H1 (cell line): ENCODE results near the gene DBP. TPM values are rescaled to one million over a fixed set of nuclear protein-coding genes. Genes with fewer than 3 reads are reported as not detected.

Source experiments
- CTCF ChIA-PET: fragments of 300-600 bp; sonication (Branson Sonifier 250); formaldehyde crosslinking; loops from one replicate; lab custom pipeline; 2021; ENCODE audit not compliant: partially characterized antibody; lab: Charles Lee
- POLR2A ChIA-PET: fragments of 300-600 bp; sonication (Branson Sonifier 250); formaldehyde crosslinking; loops from one replicate; lab custom pipeline; 2021; ENCODE audit warnings: inconsistent platforms; ENCODE audit not compliant: partially characterized antibody; lab: Charles Lee
- DNase-seq, 2 experiments: peaks; one replicate each; pipeline versions ENCODE4 v3.0.0 to v3.0.0-alpha.2; 2010 to 2022; ENCODE audit warnings: low spot score in 2 of 2, low read depth in 1 of 2, mixed read lengths in 1 of 2
- FAIRE-seq: peaks from 2 replicates; lab custom pipeline; 2011; peaks lifted over from hg19 to GRCh38; lab: Jason Lieb, UNC
- H2AFZ ChIP-seq: 2 replicates; pipeline ENCODE4 v1.8.1; 2012; ENCODE audit warnings: low read length, inconsistent platforms
- H2AK5ac ChIP-seq: 2 replicates; pipeline ENCODE4 v1.6.1; 2013; ENCODE audit warnings: low read depth, low read length
- H2BK120ac ChIP-seq: replicated peaks from 2 replicates; pipeline ENCODE3; 2013; ENCODE audit warnings: low read depth, low read length, inconsistent platforms
- H2BK12ac ChIP-seq: 2 replicates; pipeline ENCODE4 v1.6.1; 2013; ENCODE audit warnings: low read depth, low read length
- H2BK15ac ChIP-seq: 2 replicates; pipeline ENCODE4 v1.6.1; 2013; ENCODE audit warnings: low read length
- H2BK20ac ChIP-seq: 2 replicates; pipeline ENCODE4 v1.6.1; 2013; ENCODE audit warnings: low read length
- H2BK5ac ChIP-seq: 2 replicates; pipeline ENCODE4 v1.6.1; 2013; ENCODE audit warnings: low read depth, low read length
- H3K14ac ChIP-seq: 2 replicates; pipeline ENCODE4 v1.6.1; 2013; ENCODE audit warnings: inconsistent platforms; ENCODE audit not compliant: insufficient read length
- H3K18ac ChIP-seq: 2 replicates; pipeline ENCODE4 v1.6.1; 2013; ENCODE audit warnings: low read length; ENCODE audit errors: extremely low read depth
- H3K23ac ChIP-seq: 2 replicates; pipeline ENCODE4 v1.6.1; 2013; ENCODE audit warnings: inconsistent platforms; ENCODE audit not compliant: insufficient read length
- H3K23me2 ChIP-seq: 2 replicates; pipeline ENCODE4 v1.6.1; 2013; ENCODE audit warnings: low read depth, low read length
- H3K27ac ChIP-seq: 2 replicates; pipeline ENCODE4 v1.6.1; 2011; ENCODE audit warnings: low read depth, low read length, inconsistent platforms
- H3K27me3 ChIP-seq, 4 experiments: replicated peaks in 1 of 4; 1 replicate in 1 of 4; 2 replicates in 3 of 4; pipeline versions ENCODE4 v1.6.1 to v1.8.1; 2011 to 2013; ENCODE audit warnings: low read length in 3 of 4, mild to moderate bottlenecking in 3 of 4, inconsistent platforms in 2 of 4, mixed read lengths in 2 of 4, moderate library complexity in 1 of 4; ENCODE audit not compliant: control insufficient read depth in 3 of 4, insufficient read depth in 3 of 4; ENCODE audit errors: extremely low read depth in 1 of 4
- H3K36me3 ChIP-seq, 4 experiments: 2 replicates each; pipeline versions ENCODE4 v1.6.1 to v1.8.1; 2011 to 2013; ENCODE audit warnings: mild to moderate bottlenecking in 4 of 4, low read length in 3 of 4, moderate library complexity in 2 of 4, control low read depth in 1 of 4, inconsistent platforms in 1 of 4; ENCODE audit not compliant: insufficient read depth in 4 of 4, control insufficient read depth in 2 of 4
- H3K4ac ChIP-seq: replicated peaks from 2 replicates; pipeline ENCODE3; 2013; ENCODE audit warnings: low read length, low read depth, mixed read lengths, inconsistent platforms; ENCODE audit not compliant: insufficient read length
- H3K4me1 ChIP-seq, 4 experiments: replicated peaks in 1 of 4; 1 replicate in 1 of 4; 2 replicates in 3 of 4; pipeline versions ENCODE4 v1.6.1 to v1.8.1; 2011 to 2013; ENCODE audit warnings: low read length in 3 of 4, inconsistent platforms in 2 of 4, mixed read lengths in 1 of 4; ENCODE audit not compliant: insufficient read depth in 4 of 4, control insufficient read depth in 3 of 4
- H3K4me2 ChIP-seq, 2 experiments: 2 replicates each; pipeline versions ENCODE4 v1.6.1 to v1.8.1; 2011 to 2013; ENCODE audit warnings: low read depth in 2 of 2, low read length in 2 of 2, control low read depth in 1 of 2, inconsistent platforms in 1 of 2, mild to moderate bottlenecking in 1 of 2; ENCODE audit not compliant: insufficient read depth in 1 of 2
- H3K4me3 ChIP-seq, 4 experiments: fragments of 200-600, 300-600 bp in 1 of 4; sonication (generic), shearing (Covaris generic), sonication (Bioruptor Twin) in 1 of 4; 2 replicates each; pipeline versions ENCODE4 v1.5.1 to v1.8.1; 2011 to 2016; ENCODE audit warnings: low read length in 4 of 4, low read depth in 3 of 4, control low read depth in 2 of 4, inconsistent platforms in 2 of 4, mild to moderate bottlenecking in 2 of 4, mixed read lengths in 1 of 4, moderate library complexity in 1 of 4; ENCODE audit not compliant: insufficient read depth in 2 of 4; ENCODE audit errors: extremely low read depth in 1 of 4
- H3K56ac ChIP-seq: replicated peaks from 2 replicates; pipeline ENCODE3; 2013; ENCODE audit warnings: low read depth, mild to moderate bottlenecking, mixed read lengths, low read length, inconsistent platforms; ENCODE audit not compliant: insufficient read length
- H3K79me1 ChIP-seq: 2 replicates; pipeline ENCODE4 v1.6.1; 2013; ENCODE audit warnings: low read depth, low read length, control low read depth
- H3K79me2 ChIP-seq, 2 experiments: 2 replicates each; pipeline versions ENCODE4 v1.6.1 to v1.8.1; 2012 to 2013; ENCODE audit warnings: low read length in 2 of 2, mild to moderate bottlenecking in 2 of 2, inconsistent platforms in 1 of 2; ENCODE audit not compliant: insufficient read depth in 2 of 2, control insufficient read depth in 1 of 2
- H3K9ac ChIP-seq, 4 experiments: replicated peaks in 1 of 4; 1 replicate in 1 of 4; 2 replicates in 3 of 4; pipeline versions ENCODE4 v1.6.1 to v1.8.1; 2011 to 2013; ENCODE audit warnings: low read depth in 3 of 4, low read length in 3 of 4, control low read depth in 2 of 4, mild to moderate bottlenecking in 2 of 4, moderate library complexity in 2 of 4, inconsistent platforms in 1 of 4; ENCODE audit errors: extremely low read depth in 1 of 4
- H3K9me3 ChIP-seq, 2 experiments: 2 replicates each; pipeline versions ENCODE4 v1.6.1 to v1.8.1; 2012 to 2013; ENCODE audit warnings: mild to moderate bottlenecking in 2 of 2, moderate library complexity in 2 of 2, control low read depth in 1 of 2, inconsistent platforms in 1 of 2, low read depth in 1 of 2, low read length in 1 of 2, mixed read lengths in 1 of 2; ENCODE audit not compliant: insufficient read depth in 2 of 2
- H4K20me1 ChIP-seq, 2 experiments: replicated peaks in 1 of 2; 2 replicates each; pipeline versions ENCODE3 to v1.8.1; 2011 to 2013; ENCODE audit warnings: inconsistent platforms in 2 of 2, low read length in 2 of 2, mild to moderate bottlenecking in 1 of 2; ENCODE audit not compliant: insufficient read depth in 2 of 2, control insufficient read depth in 1 of 2
- H4K5ac ChIP-seq: 2 replicates; pipeline ENCODE4 v1.6.1; 2013; ENCODE audit warnings: low read length, low read depth, mixed read lengths, inconsistent platforms; ENCODE audit not compliant: insufficient read length
- H4K8ac ChIP-seq: 2 replicates; pipeline ENCODE4 v1.8.0; 2013; ENCODE audit warnings: mild to moderate bottlenecking, moderate library complexity, low read length, inconsistent platforms; ENCODE audit not compliant: insufficient read depth; ENCODE audit errors: extremely low read depth
- H4K91ac ChIP-seq: replicated peaks from 2 replicates; pipeline ENCODE3; 2013; ENCODE audit warnings: low read length, mixed read lengths, inconsistent platforms; ENCODE audit not compliant: insufficient read length
- CREB1 ChIP-seq: IDR thresholded peaks from 2 replicates; pipeline ENCODE4 v1.6.1; 2012; ENCODE audit warnings: inconsistent platforms
- GTF2F1 ChIP-seq: IDR thresholded peaks from 2 replicates; pipeline ENCODE4 v1.6.1; 2012; ENCODE audit warnings: low read depth, low read length, improper control_type of control experiment, borderline replicate concordance
- KDM4A ChIP-seq: IDR thresholded peaks from one replicate; pipeline ENCODE4 v1.7.1; 2012; ENCODE audit warnings: low read depth, mild to moderate bottlenecking, moderate library complexity, low read length, inconsistent platforms; ENCODE audit not compliant: severe bottlenecking
- RFX5 ChIP-seq: IDR thresholded peaks from 2 replicates; pipeline ENCODE4 v1.6.1; 2011; ENCODE audit warnings: low read depth, low read length, improper control_type of control experiment, borderline replicate concordance
- SRF ChIP-seq: IDR thresholded peaks from 2 replicates; pipeline ENCODE4 v1.6.1; 2011; ENCODE audit warnings: mild to moderate bottlenecking, low read depth, low read length, moderate library complexity
- WGBS, 2 experiments: shearing (Covaris generic) in 1 of 2; methylation state at CpG; one replicate each; pipeline versions ENCODE4 v1.1.6 to v1.1.7; 2013 to 2015; ENCODE audit warnings: low lambda C conversion rate in 2 of 2, mixed read lengths in 2 of 2, inconsistent platforms in 1 of 2, low coverage in 1 of 2, missing lambda C conversion rate in 1 of 2; ENCODE audit not compliant: insufficient replicate concordance in 2 of 2, insufficient coverage in 1 of 2, insufficient read length in 1 of 2; ENCODE audit errors: extremely low coverage in 1 of 2, missing lambda C conversion rate in 1 of 2; 5-methylcytosine and 5-hydroxymethylcytosine counted together
- polyA plus RNA-seq, 7 experiments: library from polyadenylated mRNA; depleted of rRNA in 3 of 7; stranded (reverse) in 5 of 7; unstranded in 2 of 7; fragments of >200 nt in 5 of 7; fragments of 200-250 nt in 2 of 7; gene quantifications; 1 replicate in 5 of 7; 2 replicates in 1 of 7; 4 replicates in 1 of 7; pipeline versions ENCODE4 v1.2.1 to v1.2.3, GENCODE V29; 2011 to 2013; ENCODE audit warnings: missing spikeins in 2 of 7, mixed read lengths in 2 of 7
- total RNA-seq: library from RNA; stranded (reverse); fragmentation: NEBNext Ultra II Directional; extraction: Animal tissue kit (Norgen Biotek cat#: 25700); gene quantifications from 2 replicates; pipeline ENCODE4 v1.2.1, GENCODE V29; 2021

The DBP gene
- total and polyA plus RNA-seq, 2 of the 8 experiments (the other 6 are each of a cell fraction or from before 2014, with no cell fraction given) = 7.5 to 8.3 TPM

DNA sequence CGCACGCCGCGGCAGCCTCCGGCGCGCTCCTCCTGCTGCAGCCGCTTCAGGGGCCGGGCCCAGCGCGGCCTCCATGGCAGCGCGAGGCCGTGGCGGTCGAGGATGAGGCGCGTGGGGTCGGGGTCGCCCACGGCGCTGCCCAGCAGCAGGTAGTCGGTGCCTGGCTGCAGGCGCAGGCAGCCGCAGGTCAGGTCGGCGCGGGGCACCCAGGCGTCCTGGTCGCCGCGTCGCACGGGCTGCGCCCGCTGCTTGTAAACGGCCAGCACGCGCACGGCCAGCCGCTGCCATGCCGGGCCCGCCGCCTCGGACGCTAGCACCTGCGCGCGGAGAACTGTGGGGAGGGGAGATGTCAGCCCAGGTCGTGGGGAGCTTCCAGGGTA lies 24.5 kb upstream of the DBP start:
- H3K18ac ChIP-seq = no peak overlapping the region
- no peak overlapping the region for H3K9ac ChIP-seq
- no peak overlapping the region for H3K23ac ChIP-seq
- H2BK15ac ChIP-seq = no peak overlapping the region
- ChIA-PET POLR2A (interaction anchor here (2.2 kb wide), 1 partner anchor 44 kb away, joined by 5 read pairs; no protein-coding TSS in a partner anchor), CTCF (interaction anchor here (1.5 kb wide), 1 partner anchor 16 kb away, joined by 4 read pairs; the partner anchor contains the start of gene CA11)
- H2BK5ac ChIP-seq = no peak overlapping the region
- TF ChIP-seq SRF = no peak
- TF ChIP-seq KDM4A = no peak
- TF ChIP-seq GTF2F1 = no peak
- no peak for TF ChIP-seq CREB1
- no peak for TF ChIP-seq RFX5
- no peak overlapping the region for H2BK120ac ChIP-seq
- peaks cover 0 to 3% (median 0%) of the 10 kb centered on the region in 4 experiments; a peak in 1 of 7 replicates for H3K4me1 ChIP-seq
- no peaks in the 10 kb centered on the region for H4K20me1 ChIP-seq
- H2AK5ac ChIP-seq = no peak overlapping the region
- H3K36me3 ChIP-seq = no peaks in the 10 kb centered on the region
- H3K27ac ChIP-seq = no peak overlapping the region
- H3K79me2 ChIP-seq = no peaks in the 10 kb centered on the region
- no peaks in the 10 kb centered on the region for H3K79me1 ChIP-seq
- no peak overlapping the region for H3K14ac ChIP-seq
- H2BK20ac ChIP-seq = no peak overlapping the region
- H3K9me3 ChIP-seq = no peaks in the 10 kb centered on the region; a peak in 2 of 4 replicates
- H4K8ac ChIP-seq = no peak overlapping the region
- no peak overlapping the region for H4K5ac ChIP-seq
- H3K27me3 ChIP-seq = no peaks in the 10 kb centered on the region; a peak in 1 of 7 replicates
- no peak overlapping the region for H3K4me3 ChIP-seq
- H3K23me2 ChIP-seq = no peaks in the 10 kb centered on the region
- H3K4me2 ChIP-seq = no peak overlapping the region
- no peak overlapping the region for H2BK12ac ChIP-seq
- FAIRE-seq (no peak), DNase-seq (no peak)
- H3K4ac ChIP-seq = no peak overlapping the region
- H2AFZ ChIP-seq = no peak overlapping the region
- H4K91ac ChIP-seq = no peak overlapping the region
- no peak overlapping the region for H3K56ac ChIP-seq
- WGBS, 2 experiments = 94% methylated on average over 22 of the region's 50 CpGs; no CpG with 5 or more reads in 1 of the 2 experiments
